DND-41 (cell line): ENCODE data around the gene RNPEPL1.
A peak's percentile ranks its signal among the peaks of the same experiment; 100 is the strongest.
"Not testable (repeated sequence)": the region's sequence is repeated elsewhere in the genome, so short reads cannot be mapped to it uniquely, and the experiment has no call there.

Experiments used
- ATAC-seq: fragments of 200-7000 bp; cut with Tn5 transposase; 3 replicates; pipeline ENCODE4 v1.9.1; 2021; ENCODE audit warnings: low read depth; ENCODE audit not compliant: insufficient read depth
- DNase-seq: peaks from one replicate; pipeline ENCODE4 v3.0.0-alpha.2; 2020
- H2AFZ ChIP-seq: 2 replicates; pipeline ENCODE4 v1.6.0; 2012; ENCODE audit warnings: low read depth, low read length
- H3K27ac ChIP-seq: 2 replicates; pipeline ENCODE4 v1.5.1; 2012; ENCODE audit warnings: low read length, inconsistent platforms
- H3K27me3 ChIP-seq: fragments of 200-600 bp; sonication (generic); 2 replicates; pipeline ENCODE4 v1.6.0; 2012; ENCODE audit warnings: low read length, mild to moderate bottlenecking, inconsistent platforms; ENCODE audit not compliant: insufficient read depth, poor library complexity
- H3K36me3 ChIP-seq: 2 replicates; pipeline ENCODE4 v1.5.1; 2012; ENCODE audit warnings: low read length, inconsistent platforms; ENCODE audit not compliant: insufficient read depth
- H3K4me1 ChIP-seq: 2 replicates; pipeline ENCODE4 v1.5.1; 2012; ENCODE audit warnings: mild to moderate bottlenecking, low read length; ENCODE audit not compliant: insufficient read depth
- H3K4me2 ChIP-seq: 2 replicates; pipeline ENCODE4 v1.6.0; 2012; ENCODE audit warnings: mild to moderate bottlenecking, moderate library complexity, low read length, inconsistent platforms; ENCODE audit not compliant: insufficient read depth
- H3K4me3 ChIP-seq, 2 experiments: fragments of 200-600 bp in 1 of 2; shearing (Covaris generic) in 1 of 2; 2 replicates each; pipeline ENCODE4 v1.5.1; 2012 to 2016; ENCODE audit warnings: inconsistent platforms in 2 of 2, low read length in 2 of 2, mild to moderate bottlenecking in 2 of 2, low read depth in 1 of 2, moderate library complexity in 1 of 2
- H3K79me2 ChIP-seq: 2 replicates; pipeline ENCODE4 v1.6.0; 2012; ENCODE audit warnings: low read length, inconsistent platforms; ENCODE audit not compliant: insufficient read depth
- H3K9ac ChIP-seq: 2 replicates; pipeline ENCODE4 v1.6.0; 2012; ENCODE audit warnings: low read depth, mild to moderate bottlenecking, inconsistent platforms, low read length, moderate library complexity
- H3K9me3 ChIP-seq: 2 replicates; pipeline ENCODE4 v1.5.1; 2012; ENCODE audit warnings: low read length, moderate library complexity, mild to moderate bottlenecking, inconsistent platforms; ENCODE audit not compliant: insufficient read depth, severe bottlenecking
- H4K20me1 ChIP-seq: 2 replicates; pipeline ENCODE4 v1.6.0; 2012; ENCODE audit warnings: low read length; ENCODE audit not compliant: insufficient read depth
- CTCF ChIP-seq: IDR thresholded peaks from 2 replicates; pipeline ENCODE4 v1.5.1; 2012; ENCODE audit warnings: borderline replicate concordance, low read length, moderate library complexity, mild to moderate bottlenecking; ENCODE audit not compliant: poor library complexity, severe bottlenecking; ENCODE audit errors: extremely low read depth
- EZH2 ChIP-seq: IDR thresholded peaks from 3 replicates; pipeline ENCODE4 v1.6.1; 2012; ENCODE audit warnings: borderline replicate concordance, low read depth, mild to moderate bottlenecking, moderate library complexity, low read length, inconsistent platforms; ENCODE audit not compliant: severe bottlenecking

Gene RNPEPL1

DNA sequence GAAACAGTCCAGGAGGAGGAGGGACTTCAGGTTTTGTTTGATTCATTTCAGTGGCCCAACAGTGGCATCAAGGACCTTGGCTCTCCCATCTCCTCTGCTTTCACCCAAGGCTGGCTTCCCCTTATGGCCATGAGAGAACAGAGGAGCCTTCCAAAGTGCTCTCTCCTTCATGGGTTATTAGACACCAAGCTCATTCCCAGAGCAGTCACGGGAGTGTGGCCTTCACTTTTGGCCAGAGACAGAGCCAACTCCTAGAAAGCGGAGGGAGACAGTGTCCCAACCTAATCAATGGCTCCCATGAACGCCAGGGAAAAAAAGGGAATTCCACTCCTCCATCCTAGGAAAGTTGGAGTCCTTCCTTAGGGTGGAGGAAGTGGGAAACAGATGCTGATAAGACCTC is 9.0 kb upstream of the RNPEPL1 start:
- Histone ChIP-seq H3K4me2 (peak overlapping the region; percentile 91), H3K79me2 (peaks cover 87% of the 10 kb centered on the region), H3K27ac (peak overlapping the region; percentile 98), H4K20me1 (peaks cover 8% of the 10 kb centered on the region), H3K27me3 (no peaks in the 10 kb centered on the region), H2AFZ (no peak overlapping the region), H3K4me3 (peak overlapping the region; percentile 48 to 78; a peak in 3 of 4 replicates), H3K9ac (peak overlapping the region; percentile 99), H3K9me3 (no peaks in the 10 kb centered on the region), H3K4me1 (peaks cover 47% of the 10 kb centered on the region), H3K36me3 (peaks cover 60% of the 10 kb centered on the region)
- DNase-seq (no peak), ATAC-seq (no peak)
- TF ChIP-seq CTCF (no peak), EZH2 (no peak)

GRCh38 chr2:240560084-240560479 is 8.2 kb upstream of the RNPEPL1 start, which contains the start of gene DUSP28:
DUSP28 (plus strand) TSS chr2:240560357; CDS start chr2:240560685, 328 bp downstream.
- DNase-seq (peak; percentile 91), ATAC-seq (peak; percentile 81)
- Histone ChIP-seq H4K20me1 (peaks cover 8% of the 10 kb centered on the region), H3K9ac (peak within 1 kb of the TSS; percentile 99), H2AFZ (peak within 1 kb of the TSS; percentile 75), H3K27me3 (no peaks in the 10 kb centered on the region), H3K9me3 (no peaks in the 10 kb centered on the region), H3K36me3 (peaks cover 52% of the 10 kb centered on the region), H3K4me3 (peak within 1 kb of the TSS; percentile 48 to 78), H3K4me2 (peak within 1 kb of the TSS; percentile 91), H3K4me1 (peaks cover 55% of the 10 kb centered on the region), H3K79me2 (peaks cover 84% of the 10 kb centered on the region), H3K27ac (peak within 1 kb of the TSS; percentile 98)
- no peak for TF ChIP-seq EZH2

- Histone ChIP-seq H3K4me1 (peaks cover 61% of the 10 kb centered on the region), H3K4me3 (peak overlapping the region; percentile 48 to 78), H3K9ac (peak overlapping the region; percentile 99), H3K27ac (peak overlapping the region; percentile 98), H3K27me3 (no peaks in the 10 kb centered on the region), H4K20me1 (peaks cover 8% of the 10 kb centered on the region), H3K79me2 (peaks cover 77% of the 10 kb centered on the region), H2AFZ (peak overlapping the region; percentile 75), H3K36me3 (peaks cover 46% of the 10 kb centered on the region), H3K9me3 (no peaks in the 10 kb centered on the region), H3K4me2 (peak overlapping the region; percentile 91)
- DNase-seq, result peak; percentile 99
- ATAC-seq, result peak; percentile 69
- TF ChIP-seq CTCF (peak; percentile 36), EZH2 (no peak)
Observed at GRCh38 chr2:240560480-240561324, 7.6 kb upstream of the RNPEPL1 start.

- ATAC-seq, result peak; percentile 16
- Histone ChIP-seq H3K27me3 (no peaks in the 10 kb centered on the region), H2AFZ (peak overlapping the region; percentile 59), H3K36me3 (peaks cover 39% of the 10 kb centered on the region), H3K4me1 (peaks cover 68% of the 10 kb centered on the region), H3K4me3 (peak overlapping the region; percentile 48 to 78), H3K79me2 (peaks cover 70% of the 10 kb centered on the region), H4K20me1 (peaks cover 7% of the 10 kb centered on the region), H3K9ac (peak overlapping the region; percentile 99), H3K9me3 (no peaks in the 10 kb centered on the region), H3K27ac (peak overlapping the region; percentile 87), H3K4me2 (peak overlapping the region; percentile 91)
- no peak for TF ChIP-seq EZH2
- DNase-seq, result no peak
Observed at GRCh38 chr2:240561325-240561971, 6.8 kb upstream of the RNPEPL1 start.

- not testable (repeated sequence) for H3K9ac ChIP-seq, H3K27ac ChIP-seq, H3K4me3 ChIP-seq, H3K4me2 ChIP-seq, H4K20me1 ChIP-seq, H3K9me3 ChIP-seq, DNase-seq, ATAC-seq, H3K27me3 ChIP-seq, H2AFZ ChIP-seq
- Histone ChIP-seq H3K36me3 (peaks cover 30% of the 10 kb centered on the region), H3K4me1 (peaks cover 83% of the 10 kb centered on the region), H3K79me2 (peaks cover 67% of the 10 kb centered on the region)
Observed at GRCh38 chr2:240563231-240563630, 5.1 kb upstream of the RNPEPL1 start.
